GM10847 (cell line): ENCODE data around the gene SLC5A5.

Experiments used
- POLR2A ChIP-seq: IDR thresholded peaks from 2 replicates; pipeline ENCODE4 v1.6.1; 2011; ENCODE audit not compliant: insufficient read length; ENCODE audit errors: extremely low read depth

SLC5A5 gene

DNA sequence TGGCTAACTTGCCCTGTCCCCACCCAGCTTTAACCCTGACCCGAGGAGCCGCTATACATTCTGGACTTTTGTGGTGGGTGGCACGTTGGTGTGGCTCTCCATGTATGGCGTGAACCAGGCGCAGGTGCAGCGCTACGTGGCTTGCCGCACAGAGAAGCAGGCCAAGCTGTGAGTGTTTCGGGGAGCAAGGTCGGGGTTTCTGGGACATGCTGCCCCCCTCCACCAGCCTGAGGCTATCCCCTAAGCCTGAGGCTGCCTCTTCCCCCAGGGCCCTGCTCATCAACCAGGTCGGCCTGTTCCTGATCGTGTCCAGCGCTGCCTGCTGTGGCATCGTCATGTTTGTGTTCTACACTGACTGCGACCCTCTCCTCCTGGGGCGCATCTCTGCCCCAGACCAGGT, 6.0 kb downstream of the SLC5A5 start:
- no peak for TF ChIP-seq POLR2A

DNA sequence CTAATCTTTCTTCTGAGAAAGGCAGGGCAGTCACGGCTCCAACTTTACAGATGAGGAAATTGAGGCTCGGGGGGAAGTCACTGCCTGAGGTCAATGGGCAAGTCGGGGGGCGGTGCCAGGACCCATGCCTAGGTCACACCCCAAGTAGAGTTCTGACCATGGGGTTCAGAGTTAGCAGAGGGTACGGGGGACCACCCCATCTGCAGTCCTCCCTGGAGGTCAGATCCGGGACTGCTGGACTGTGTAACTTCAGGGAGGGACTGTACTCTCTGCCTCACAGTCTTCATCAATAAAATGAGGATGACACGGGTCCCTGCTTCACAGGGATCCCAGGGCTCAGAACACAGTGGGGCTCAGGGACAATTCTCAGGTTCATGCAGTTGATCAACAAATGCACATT, 7.7 kb downstream of the SLC5A5 start:
- no peak for TF ChIP-seq POLR2A

GRCh38 chr19:17881701-17882100, 10.0 kb downstream of the SLC5A5 start:
- no peak for TF ChIP-seq POLR2A

DNA sequence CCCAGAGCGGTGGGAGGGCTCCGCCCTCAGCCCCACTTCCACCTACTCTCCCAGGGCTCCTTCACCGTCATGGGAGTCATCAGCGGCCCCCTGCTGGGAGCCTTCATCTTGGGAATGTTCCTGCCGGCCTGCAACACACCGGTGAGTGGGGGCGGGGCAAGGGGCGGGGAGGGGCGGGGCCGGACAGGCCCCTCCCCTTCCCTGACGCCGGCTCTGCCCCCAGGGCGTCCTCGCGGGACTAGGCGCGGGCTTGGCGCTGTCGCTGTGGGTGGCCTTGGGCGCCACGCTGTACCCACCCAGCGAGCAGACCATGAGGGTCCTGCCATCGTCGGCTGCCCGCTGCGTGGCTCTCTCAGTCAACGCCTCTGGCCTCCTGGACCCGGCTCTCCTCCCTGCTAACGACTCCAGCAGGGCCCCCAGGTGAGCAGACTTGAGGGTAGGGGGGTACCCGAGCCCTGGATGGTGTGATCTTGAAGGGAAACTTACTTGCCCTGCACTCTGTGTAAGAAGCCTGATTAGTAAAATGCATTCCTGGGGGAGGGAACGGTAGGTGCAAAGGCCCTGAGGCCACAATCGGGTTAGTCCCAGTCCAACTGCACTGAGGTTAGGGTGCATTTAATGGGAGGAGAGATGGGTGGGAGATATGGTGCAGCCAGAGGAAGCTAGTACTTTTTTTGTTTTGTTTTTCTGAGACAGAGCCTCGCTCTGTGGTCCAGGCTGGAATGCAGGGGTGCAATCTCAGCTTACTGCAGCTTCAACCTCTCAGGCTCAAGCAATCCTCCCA, 12.1 kb downstream of the SLC5A5 start:
- no peak for TF ChIP-seq POLR2A

- no peak for TF ChIP-seq POLR2A
These were observed 14.8 kb downstream of the SLC5A5 start for GRCh38 chr19:17886515-17886914.

- no peak for TF ChIP-seq POLR2A
These were observed 16.5 kb downstream of the SLC5A5 start for GRCh38 chr19:17888260-17888659.

DNA sequence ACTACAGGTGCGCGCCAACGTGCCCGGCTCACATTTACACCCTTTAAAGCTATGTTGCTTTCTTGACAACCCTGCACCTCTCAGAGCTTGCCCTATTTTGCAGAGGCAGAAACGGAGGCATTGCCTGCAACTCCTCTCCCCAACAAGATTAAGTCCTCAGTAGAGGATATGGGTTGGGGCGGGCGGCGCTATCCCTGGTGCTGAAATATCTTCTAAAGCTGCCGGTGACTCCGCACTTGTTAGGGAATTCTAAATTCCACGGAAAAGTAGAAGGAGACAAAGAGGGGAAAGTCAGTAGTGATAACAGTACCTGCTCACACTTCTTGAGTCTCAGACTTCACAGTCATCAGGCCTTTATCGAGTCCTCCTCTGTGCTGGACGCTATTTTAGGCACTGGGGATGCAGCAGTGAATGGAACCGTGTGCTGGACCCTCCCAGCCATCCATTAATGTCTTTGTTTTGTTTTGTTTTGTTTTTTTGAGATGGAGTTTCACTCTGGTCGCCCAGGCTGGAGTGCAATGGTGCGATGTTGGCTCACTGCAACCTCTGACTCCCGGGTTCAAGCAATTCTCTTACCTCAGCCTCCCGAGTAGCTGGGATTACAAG, 18.0 kb downstream of the SLC5A5 start:
- TF ChIP-seq POLR2A, result no peak

DNA sequence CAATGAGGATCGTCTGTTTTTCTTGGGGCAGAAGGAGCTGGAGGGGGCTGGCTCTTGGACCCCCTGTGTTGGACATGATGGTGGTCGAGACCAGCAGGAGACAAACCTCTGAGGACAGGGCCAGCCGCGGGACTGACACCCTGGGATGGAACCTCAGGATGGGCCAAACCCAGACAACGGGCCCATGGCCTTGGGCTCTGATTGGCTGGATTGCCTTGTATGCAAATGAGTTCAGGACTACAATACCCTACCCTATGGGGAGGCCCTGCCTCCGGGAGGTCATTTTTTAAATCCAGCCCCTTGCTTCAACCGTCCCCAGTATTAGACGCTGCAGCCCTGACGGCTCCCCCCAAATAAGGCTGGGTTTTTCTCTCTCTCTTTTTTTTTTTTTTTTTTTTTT, 22.0 kb downstream of the SLC5A5 start:
- TF ChIP-seq POLR2A, result no peak

DNA sequence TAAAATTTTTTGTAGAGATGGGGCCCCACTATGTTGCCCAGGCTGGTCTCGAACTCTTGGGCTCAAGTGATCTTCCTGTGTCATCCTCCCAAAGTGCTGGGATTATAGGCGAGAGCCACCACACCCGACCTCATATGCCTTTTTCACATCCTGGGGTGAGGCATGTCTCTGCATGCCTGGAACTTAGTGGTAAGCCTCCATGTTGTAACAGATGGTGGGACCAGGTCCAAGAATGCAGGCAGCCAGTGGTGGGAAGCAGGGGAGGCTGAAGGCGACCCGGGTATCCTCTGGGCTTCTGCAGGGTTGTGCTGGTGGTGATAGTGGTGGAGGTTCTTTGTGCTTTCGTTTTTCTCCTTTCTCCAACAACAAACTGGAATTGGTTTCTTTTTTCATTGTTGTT, 31.0 kb downstream of the SLC5A5 start:
- TF ChIP-seq POLR2A, result no peak

GRCh38 chr19:17908244-17908643, 36.5 kb downstream of the SLC5A5 start:
- no peak for TF ChIP-seq POLR2A

DNA sequence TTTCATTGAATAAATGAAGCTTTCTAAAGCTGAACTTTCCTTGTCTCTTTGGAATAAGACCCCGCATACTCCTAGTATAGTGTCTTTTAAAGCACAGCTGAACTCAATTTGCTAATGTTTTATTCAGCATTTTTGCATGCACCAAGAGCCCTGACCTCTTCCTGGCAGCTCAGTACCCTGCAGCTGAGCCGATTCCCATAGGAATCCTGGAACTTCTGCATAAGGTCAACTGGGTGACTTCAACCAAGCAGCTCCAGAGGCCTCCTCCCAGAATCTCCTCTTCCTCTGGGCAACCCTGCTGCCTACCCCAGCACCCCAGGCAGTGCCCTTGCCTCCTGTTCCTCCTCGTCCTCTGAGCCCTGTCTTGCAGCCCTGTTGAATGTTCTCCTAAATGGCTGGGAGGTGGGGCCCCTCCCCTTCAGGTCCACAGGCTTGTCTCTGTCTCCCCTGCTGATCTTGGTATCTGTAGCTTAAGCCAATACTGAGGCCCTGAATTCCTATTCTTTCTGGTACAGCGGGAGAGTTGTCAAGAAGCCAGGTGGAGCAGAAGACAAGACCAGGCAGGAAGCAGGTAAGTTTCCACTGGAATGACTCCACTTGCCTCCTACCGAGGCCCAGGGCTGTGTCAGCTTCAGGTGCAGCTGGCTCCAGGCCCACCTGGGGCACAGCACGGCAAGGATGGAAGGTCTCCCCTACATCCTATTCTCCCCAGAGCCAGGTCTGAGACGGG, 37.4 kb downstream of the SLC5A5 start:
- no peak for TF ChIP-seq POLR2A

- TF ChIP-seq POLR2A, result no peak
These were observed 39.1 kb downstream of the SLC5A5 start for GRCh38 chr19:17910791-17911360.

- TF ChIP-seq POLR2A, result no peak
These were observed 44.3 kb downstream of the SLC5A5 start for GRCh38 chr19:17915940-17916593.

GRCh38 chr19:17920527-17920926, 48.8 kb downstream of the SLC5A5 start:
- TF ChIP-seq POLR2A, result no peak

DNA sequence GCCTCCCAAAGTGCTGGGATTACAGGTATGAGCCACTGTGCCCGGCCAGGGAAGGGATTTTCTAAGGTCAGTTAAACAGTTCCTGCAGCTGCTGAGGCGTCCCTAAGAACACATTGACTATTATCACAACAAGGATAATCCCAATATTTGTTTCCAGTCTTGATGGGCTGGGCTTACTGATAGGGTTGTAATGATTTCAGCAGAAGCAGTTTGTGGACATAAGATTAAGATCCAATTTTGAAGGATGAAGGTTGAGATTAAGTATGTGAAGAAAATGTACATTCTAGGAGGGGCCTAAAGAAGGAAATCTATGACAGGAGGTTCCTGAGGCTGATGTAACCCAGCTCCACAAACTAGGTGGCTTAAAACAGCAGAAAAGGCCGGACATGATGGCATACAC, 50.4 kb downstream of the SLC5A5 start:
- no peak for TF ChIP-seq POLR2A
